Neural crest cell (in vitro differentiated cells): ENCODE results near the gene MNX1. TPM values are rescaled to one million over a fixed set of nuclear protein-coding genes. Genes with fewer than 3 reads are reported as not detected.

Source experiments
- DNase-seq: peaks from one replicate; pipeline ENCODE4 v3.0.0; 2021; ENCODE audit warnings: low read depth, mixed read lengths, low spot score
- H3K27ac Mint-ChIP-seq: one replicate; pipeline ENCODE4 v1.8.0; 2021; ENCODE audit warnings: mild to moderate bottlenecking, mixed read lengths; ENCODE audit not compliant: unreplicated experiment
- H3K27me3 Mint-ChIP-seq: 2 replicates; pipeline ENCODE4 v1.8.0; 2021; ENCODE audit warnings: low read depth, mild to moderate bottlenecking, mixed read lengths
- H3K36me3 Mint-ChIP-seq: 2 replicates; pipeline ENCODE4 v1.8.0; 2021; ENCODE audit warnings: low read depth, mild to moderate bottlenecking, mixed read lengths
- H3K4me1 Mint-ChIP-seq: 2 replicates; pipeline ENCODE4 v1.8.0; 2021; ENCODE audit warnings: mixed read lengths
- H3K4me3 Mint-ChIP-seq: one replicate; pipeline ENCODE4 v1.8.0; 2021; ENCODE audit warnings: mild to moderate bottlenecking, mixed read lengths
- H3K9me3 Mint-ChIP-seq: 2 replicates; pipeline ENCODE4 v1.8.0; 2021; ENCODE audit warnings: mixed read lengths
- total RNA-seq: library from RNA; stranded (reverse); gene quantifications from 2 replicates; pipeline ENCODE4 v1.2.1, GENCODE V29; 2021
- TF ChIP-seq, protein P1 (sequence below): fragments of 200-600 bp; sonication (generic); conservative IDR thresholded peaks from 2 replicates; pipeline ENCODE4 v1.5.0; 2021; ENCODE audit warnings: antibody characterized with exemption, mild to moderate bottlenecking

Gene MNX1
- total RNA-seq, 1 donor from 2014 or later = 0.14 TPM

DNA sequence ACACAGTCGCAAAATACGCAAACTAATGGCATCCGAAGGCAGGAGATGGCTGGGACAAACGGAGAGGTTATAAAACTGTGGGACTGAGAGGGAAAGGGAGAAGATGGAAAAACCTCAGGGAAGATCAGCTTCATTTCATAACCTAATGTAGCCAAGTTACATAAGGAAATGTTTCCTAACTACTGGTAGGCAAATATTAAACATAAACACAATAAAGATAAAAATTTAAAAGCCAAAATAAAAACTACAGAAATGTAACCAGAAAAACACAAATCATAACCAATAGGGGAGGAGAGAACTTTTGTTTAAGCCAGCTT is 13.1 kb upstream of the MNX1 start:
- no peaks in the 10 kb centered on the region for H3K9me3 Mint-ChIP-seq
- H3K36me3 Mint-ChIP-seq = no peaks in the 10 kb centered on the region
- H3K27ac Mint-ChIP-seq = no peak overlapping the region
- no peak overlapping the region for H3K4me3 Mint-ChIP-seq
- TF ChIP-seq, protein P1, sequence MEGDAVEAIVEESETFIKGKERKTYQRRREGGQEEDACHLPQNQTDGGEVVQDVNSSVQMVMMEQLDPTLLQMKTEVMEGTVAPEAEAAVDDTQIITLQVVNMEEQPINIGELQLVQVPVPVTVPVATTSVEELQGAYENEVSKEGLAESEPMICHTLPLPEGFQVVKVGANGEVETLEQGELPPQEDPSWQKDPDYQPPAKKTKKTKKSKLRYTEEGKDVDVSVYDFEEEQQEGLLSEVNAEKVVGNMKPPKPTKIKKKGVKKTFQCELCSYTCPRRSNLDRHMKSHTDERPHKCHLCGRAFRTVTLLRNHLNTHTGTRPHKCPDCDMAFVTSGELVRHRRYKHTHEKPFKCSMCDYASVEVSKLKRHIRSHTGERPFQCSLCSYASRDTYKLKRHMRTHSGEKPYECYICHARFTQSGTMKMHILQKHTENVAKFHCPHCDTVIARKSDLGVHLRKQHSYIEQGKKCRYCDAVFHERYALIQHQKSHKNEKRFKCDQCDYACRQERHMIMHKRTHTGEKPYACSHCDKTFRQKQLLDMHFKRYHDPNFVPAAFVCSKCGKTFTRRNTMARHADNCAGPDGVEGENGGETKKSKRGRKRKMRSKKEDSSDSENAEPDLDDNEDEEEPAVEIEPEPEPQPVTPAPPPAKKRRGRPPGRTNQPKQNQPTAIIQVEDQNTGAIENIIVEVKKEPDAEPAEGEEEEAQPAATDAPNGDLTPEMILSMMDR = no peak
- DNase-seq = no peak
- no peaks in the 10 kb centered on the region for H3K4me1 Mint-ChIP-seq
- peaks cover 95% of the 10 kb centered on the region for H3K27me3 Mint-ChIP-seq

DNA sequence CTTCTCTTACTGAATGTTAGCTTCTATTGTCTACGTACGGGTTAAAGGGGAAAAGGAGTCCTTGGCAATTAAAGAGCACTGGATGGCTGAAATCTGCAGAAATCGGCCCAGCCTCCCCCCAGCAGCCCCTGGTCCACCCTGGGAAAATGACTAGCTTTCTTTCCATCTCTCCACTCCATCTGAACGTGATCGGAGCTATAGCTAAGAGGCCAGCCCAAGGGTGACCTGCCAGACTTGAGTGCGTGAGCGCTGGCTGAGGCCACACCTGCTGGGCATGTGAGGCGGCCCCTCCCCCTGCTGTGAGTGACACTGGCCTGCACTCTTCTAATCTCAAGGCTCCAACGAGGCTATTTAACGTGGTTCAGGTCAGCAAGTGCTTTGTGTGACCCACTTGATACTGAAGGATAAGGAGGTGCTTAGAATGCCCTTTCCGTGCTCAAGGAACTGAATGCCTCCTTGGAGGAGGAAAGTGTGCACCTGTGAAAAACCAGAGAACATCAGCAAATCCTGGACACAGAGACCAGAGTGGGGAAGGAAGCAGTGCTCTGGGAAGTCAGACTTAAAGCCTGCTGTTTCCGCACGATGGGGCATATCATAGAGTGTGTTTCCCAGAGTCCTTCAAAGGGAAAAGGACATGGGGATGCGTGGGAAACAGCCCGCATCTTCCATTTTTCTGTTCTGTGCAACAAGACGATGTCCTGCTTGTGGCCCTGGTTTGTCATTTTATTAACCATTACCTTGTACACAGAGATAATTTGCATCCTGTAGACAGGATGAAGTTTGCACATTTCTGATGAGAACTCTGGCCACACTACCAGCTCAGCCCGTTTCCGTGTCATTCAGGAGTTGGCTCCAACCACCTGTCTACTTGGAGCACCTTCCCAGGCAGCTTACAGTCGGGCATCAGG is 12.5 kb upstream of the MNX1 start:
- no peaks in the 10 kb centered on the region for H3K4me1 Mint-ChIP-seq
- TF ChIP-seq, protein P1 = no peak
- no peak for DNase-seq
- H3K27ac Mint-ChIP-seq = no peak overlapping the region
- no peaks in the 10 kb centered on the region for H3K36me3 Mint-ChIP-seq
- no peaks in the 10 kb centered on the region for H3K9me3 Mint-ChIP-seq
- H3K27me3 Mint-ChIP-seq = peaks cover 92% of the 10 kb centered on the region
- H3K4me3 Mint-ChIP-seq = no peak overlapping the region

DNA sequence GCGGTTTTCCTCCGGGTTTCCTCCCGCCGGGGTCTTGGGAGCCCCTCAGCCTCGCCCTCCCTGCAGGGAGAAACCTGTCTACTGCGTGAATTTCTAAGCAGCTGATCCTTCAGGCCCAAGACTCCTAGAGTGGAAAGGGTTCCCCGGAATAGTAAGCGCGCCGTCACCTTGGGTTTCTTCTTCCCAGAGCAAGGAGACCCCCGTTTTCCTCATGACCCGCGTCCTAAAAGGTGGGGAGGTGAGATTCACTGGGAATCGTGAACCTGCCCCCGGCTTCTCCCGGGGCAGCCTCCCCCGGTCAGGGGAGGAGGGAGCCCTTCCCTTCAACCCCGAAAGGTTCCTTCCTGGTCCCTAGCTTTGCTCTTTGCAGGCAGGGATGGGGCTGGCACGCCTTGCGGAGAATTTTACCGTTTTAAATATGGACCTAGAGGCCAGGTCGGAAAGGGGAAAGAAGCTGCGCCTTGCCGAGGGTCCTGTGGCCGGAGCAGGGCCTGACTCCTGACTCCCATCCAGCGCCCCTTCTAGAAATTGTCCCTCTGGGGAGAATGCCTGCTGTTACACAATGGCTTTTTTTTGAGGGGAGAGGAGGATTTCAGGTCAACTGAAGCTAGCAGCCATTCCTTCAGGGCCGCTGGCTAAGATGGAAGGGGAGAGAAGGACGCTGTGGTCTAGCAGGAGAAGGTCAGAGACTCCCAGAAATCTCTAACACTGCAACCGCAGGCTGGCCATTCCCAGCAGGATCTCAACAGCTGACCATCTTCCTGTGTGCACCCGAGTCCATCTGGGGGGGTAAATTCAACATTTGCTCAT is 11.6 kb upstream of the MNX1 start:
- DNase-seq = no peak
- no peaks in the 10 kb centered on the region for H3K9me3 Mint-ChIP-seq
- no peak overlapping the region for H3K27ac Mint-ChIP-seq
- H3K4me3 Mint-ChIP-seq = no peak overlapping the region
- H3K27me3 Mint-ChIP-seq = peaks cover 91% of the 10 kb centered on the region
- H3K36me3 Mint-ChIP-seq = no peaks in the 10 kb centered on the region
- no peaks in the 10 kb centered on the region for H3K4me1 Mint-ChIP-seq
- TF ChIP-seq, protein P1 = no peak

DNA sequence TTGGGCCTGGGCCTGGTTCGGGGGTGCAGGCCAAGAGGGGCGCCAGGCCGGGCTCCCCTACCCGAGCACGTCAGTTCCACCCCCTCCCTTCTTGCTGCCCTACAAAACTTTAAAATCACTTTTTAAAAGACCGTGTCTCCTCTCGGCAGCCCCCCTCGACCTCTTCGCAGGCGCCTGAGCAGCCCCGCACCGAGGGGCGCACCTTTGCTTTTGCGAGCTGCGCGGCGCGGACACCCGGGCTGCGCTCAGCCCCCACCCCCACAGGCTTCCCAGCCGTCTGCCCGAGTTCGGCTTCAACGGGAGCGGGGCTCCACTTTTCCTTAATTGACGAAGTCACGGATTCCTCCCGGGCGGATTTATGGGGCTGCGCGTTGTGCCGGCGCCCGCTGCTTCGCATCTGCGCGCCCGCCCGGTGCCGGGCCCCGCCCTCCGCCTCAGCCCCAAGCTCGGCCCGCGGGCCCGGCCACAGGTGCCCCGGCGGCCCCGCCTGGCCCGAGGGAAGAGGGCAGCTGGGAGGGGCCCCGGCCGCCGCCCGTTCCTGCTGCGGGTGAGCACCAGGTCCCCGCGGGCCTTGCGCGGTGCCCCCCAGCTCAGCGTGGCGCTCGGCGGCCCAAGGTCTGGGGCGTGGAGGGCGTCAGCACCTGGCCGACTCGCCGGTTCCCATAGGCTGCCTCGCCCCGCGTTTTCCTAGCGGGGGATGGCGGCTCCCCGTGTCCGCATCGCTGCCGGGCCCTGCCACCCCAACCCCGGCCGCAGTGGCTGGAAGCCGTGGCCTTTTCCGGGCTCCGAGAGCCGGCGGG is 10.8 kb upstream of the MNX1 start:
- Mint-ChIP-seq H3K4me3 (no peak overlapping the region), H3K9me3 (no peaks in the 10 kb centered on the region), H3K27ac (no peak overlapping the region), H3K27me3 (peaks cover 91% of the 10 kb centered on the region), H3K4me1 (no peaks in the 10 kb centered on the region), H3K36me3 (no peaks in the 10 kb centered on the region)
- DNase-seq = no peak
- TF ChIP-seq, protein P1 = no peak

DNA sequence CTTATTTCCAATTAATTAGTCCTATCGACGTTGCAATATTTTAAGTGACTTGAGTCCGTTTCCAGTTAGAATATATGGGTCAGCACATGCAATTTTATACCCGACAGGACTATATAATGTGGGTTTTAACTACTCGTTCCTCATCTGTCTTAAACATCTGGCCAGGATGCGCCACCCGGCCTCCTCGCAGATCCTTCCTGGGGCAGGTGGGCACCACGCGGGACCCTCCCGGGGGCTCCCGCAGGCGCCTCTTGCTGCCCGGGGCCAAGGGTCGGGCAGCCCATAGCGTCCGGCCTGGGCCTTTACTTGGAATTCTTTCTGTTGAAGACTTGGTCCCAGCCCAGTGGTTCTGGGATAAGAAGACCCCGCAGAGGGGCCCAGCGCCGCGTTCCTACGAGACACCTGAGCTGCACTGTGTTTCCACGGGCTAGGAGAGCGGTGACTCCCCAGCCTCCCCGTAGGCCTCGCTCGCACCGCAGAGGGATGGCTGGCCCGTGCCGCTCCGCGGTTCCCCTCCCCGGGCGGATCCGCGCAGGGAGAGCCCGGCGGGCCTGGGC is 10.1 kb upstream of the MNX1 start:
- peaks cover 91% of the 10 kb centered on the region for H3K27me3 Mint-ChIP-seq
- no peaks in the 10 kb centered on the region for H3K36me3 Mint-ChIP-seq
- H3K27ac Mint-ChIP-seq = no peak overlapping the region
- no peak overlapping the region for H3K4me3 Mint-ChIP-seq
- H3K9me3 Mint-ChIP-seq = no peaks in the 10 kb centered on the region
- no peak for DNase-seq
- TF ChIP-seq, protein P1 = no peak
- no peaks in the 10 kb centered on the region for H3K4me1 Mint-ChIP-seq
